ENCODE results near the gene CLSTN1. TPM values are rescaled to one million over a fixed set of nuclear protein-coding genes. Genes with fewer than 3 reads are reported as not detected.

CLSTN1 gene
- total and polyA plus RNA-seq, 10 of the 15 experiments (the other 5 are each of a cell fraction or from before 2014, with no cell fraction given): 2.7 to 64.4 (median 23.2) TPM

DNA sequence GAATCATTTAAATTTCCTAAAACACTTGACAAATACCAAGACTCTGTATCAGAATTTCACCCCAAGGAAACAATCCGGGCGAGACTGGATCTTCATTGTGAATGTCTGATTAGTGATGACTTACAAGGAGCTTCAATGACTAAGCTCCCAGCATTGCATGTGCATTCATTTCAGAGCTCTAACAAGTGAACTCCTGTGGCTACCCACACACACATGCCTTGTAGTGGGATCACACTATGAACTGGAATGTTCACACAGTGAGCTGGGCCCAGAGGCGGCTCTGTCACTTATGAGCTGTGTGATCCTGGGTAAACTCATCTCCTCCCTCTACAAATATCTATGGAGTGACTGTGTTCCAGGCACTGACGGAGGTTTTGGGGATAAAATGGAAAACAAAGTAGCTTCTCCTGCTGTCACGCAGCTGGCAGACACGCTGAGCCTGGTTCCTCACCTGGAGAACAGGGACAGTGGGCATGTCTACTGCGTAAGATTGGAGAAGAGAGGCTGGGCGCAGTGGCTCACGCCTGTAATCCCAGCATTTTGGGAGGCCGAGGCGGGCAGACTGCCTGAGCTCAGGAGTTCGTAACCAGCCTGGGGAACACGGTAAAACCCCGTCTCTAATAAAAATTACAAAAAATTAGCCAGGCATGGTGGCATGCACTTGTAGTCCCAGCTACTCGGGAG is 56.9 kb downstream of the CLSTN1 start:
- no peak for ATAC-seq
- 94% methylated on average over 15 of the region's 15 CpGs for WGBS (ENCODE audit: insufficient coverage, insufficient replicate concordance, low lambda C conversion rate, missing lambda C conversion rate)
- Histone ChIP-seq H3K27ac (ENCODE audit: control insufficient read depth, insufficient read depth) (no peak overlapping the region), H4K20me1 (ENCODE audit: control insufficient read depth, insufficient read depth) (no peaks in the 10 kb centered on the region), H3K27me3 (replicated peaks in 1 of 2; ENCODE audit: control insufficient read depth in 2 of 2, insufficient read depth in 2 of 2, low read length in 1 of 2) (no peaks in the 10 kb centered on the region), H3K4me1 (ENCODE audit: control insufficient read depth, insufficient read depth, low read length) (no peaks in the 10 kb centered on the region), H3K9me3 (replicated peaks; ENCODE audit: control insufficient read depth, insufficient read depth, low read length) (no peaks in the 10 kb centered on the region), H3K79me2 (ENCODE audit: control insufficient read depth, insufficient read depth, low read length) (no peaks in the 10 kb centered on the region; the same call in 1 of the 2 replicates), H3K36me3 (ENCODE audit: control insufficient read depth in 2 of 2, insufficient read depth in 2 of 2, low read length in 1 of 2) (peaks cover 2 to 6% of the 10 kb centered on the region in 2 experiments; a peak in 2 of 4 replicates), H3K4me2 (ENCODE audit: control insufficient read depth, insufficient read depth) (no peak overlapping the region), H2AFZ (ENCODE audit: control insufficient read depth, low read depth, low read length) (no peak overlapping the region), H3K9ac (ENCODE audit: control insufficient read depth, insufficient read depth, low read length) (no peak overlapping the region), H3K4me3 (no peak overlapping the region)
- RAD21 ChIA-PET (ENCODE audit: unreplicated experiment): no interaction called here
- FAIRE-seq: no peak
- no peak for TF ChIP-seq ATF7 (IDR thresholded peaks at IDR 0.05; ENCODE audit: low read depth)
- TF ChIP-seq STAT3 (IDR thresholded peaks at IDR 0.05; ENCODE audit: low read depth, low read length): no peak
- TF ChIP-seq SMAD1 (IDR thresholded peaks at IDR 0.05; ENCODE audit: low read depth, partially characterized antibody): no peak
- no peak for TF ChIP-seq MYB (IDR thresholded peaks at IDR 0.05; ENCODE audit: borderline replicate concordance, low read depth, low read length)
- no peak for TF ChIP-seq POLR2A (IDR thresholded peaks at IDR 0.05; ENCODE audit: low read depth, low read length)
- no peak for TF ChIP-seq CREB1 (IDR thresholded peaks at IDR 0.05; ENCODE audit: low read depth)
- TF ChIP-seq TARDBP (IDR thresholded peaks at IDR 0.05; ENCODE audit: borderline replicate concordance): no peak
- TF ChIP-seq, protein P1, sequence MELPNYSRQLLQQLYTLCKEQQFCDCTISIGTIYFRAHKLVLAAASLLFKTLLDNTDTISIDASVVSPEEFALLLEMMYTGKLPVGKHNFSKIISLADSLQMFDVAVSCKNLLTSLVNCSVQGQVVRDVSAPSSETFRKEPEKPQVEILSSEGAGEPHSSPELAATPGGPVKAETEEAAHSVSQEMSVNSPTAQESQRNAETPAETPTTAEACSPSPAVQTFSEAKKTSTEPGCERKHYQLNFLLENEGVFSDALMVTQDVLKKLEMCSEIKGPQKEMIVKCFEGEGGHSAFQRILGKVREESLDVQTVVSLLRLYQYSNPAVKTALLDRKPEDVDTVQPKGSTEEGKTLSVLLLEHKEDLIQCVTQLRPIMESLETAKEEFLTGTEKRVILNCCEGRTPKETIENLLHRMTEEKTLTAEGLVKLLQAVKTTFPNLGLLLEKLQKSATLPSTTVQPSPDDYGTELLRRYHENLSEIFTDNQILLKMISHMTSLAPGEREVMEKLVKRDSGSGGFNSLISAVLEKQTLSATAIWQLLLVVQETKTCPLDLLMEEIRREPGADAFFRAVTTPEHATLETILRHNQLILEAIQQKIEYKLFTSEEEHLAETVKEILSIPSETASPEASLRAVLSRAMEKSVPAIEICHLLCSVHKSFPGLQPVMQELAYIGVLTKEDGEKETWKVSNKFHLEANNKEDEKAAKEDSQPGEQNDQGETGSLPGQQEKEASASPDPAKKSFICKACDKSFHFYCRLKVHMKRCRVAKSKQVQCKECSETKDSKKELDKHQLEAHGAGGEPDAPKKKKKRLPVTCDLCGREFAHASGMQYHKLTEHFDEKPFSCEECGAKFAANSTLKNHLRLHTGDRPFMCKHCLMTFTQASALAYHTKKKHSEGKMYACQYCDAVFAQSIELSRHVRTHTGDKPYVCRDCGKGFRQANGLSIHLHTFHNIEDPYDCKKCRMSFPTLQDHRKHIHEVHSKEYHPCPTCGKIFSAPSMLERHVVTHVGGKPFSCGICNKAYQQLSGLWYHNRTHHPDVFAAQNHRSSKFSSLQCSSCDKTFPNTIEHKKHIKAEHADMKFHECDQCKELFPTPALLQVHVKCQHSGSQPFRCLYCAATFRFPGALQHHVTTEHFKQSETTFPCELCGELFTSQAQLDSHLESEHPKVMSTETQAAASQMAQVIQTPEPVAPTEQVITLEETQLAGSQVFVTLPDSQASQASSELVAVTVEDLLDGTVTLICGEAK (IDR thresholded peaks at IDR 0.05; ENCODE audit: borderline replicate concordance): no peak
- POLR2A ChIA-PET: no interaction called here
- in situ Hi-C loops (cut with MboI) (no loop called here), intact Hi-C loops (cut with micrococcal nuclease; ENCODE audit: unreplicated experiment) (no loop called here)
- SMC1A ChIA-PET (ENCODE audit: uncharacterized antibody, unreplicated experiment): interaction anchor here (1.2 kb wide), 2 partner anchors 9 to 17 kb away, joined by 3 to 7 read pairs; no protein-coding TSS in a partner anchor
- CTCF ChIA-PET: interaction anchor here (1.0 to 1.7 kb wide), 3 partner anchors 12 to 54 kb away, joined by 3 to 7 read pairs (median 4); no protein-coding TSS in a partner anchor
- no peak for DNase-seq (ENCODE audit: low read depth, low spot score)
- no TSS peak for BruUV-seq (replicated peaks)
